ENCODE results near the gene SLC25A26.

GRCh38 chr3:66427951-66428474, 207.2 kb downstream of the SLC25A26 start:
- TF ChIP-seq CTCF (IDR thresholded peaks at IDR 0.05): no peak
- no peak for TF ChIP-seq POLR2A (IDR thresholded peaks at IDR 0.05)
- TF ChIP-seq POLR2AphosphoS5 (IDR thresholded peaks at IDR 0.05): no peak
- no peak for TF ChIP-seq EP300 (IDR thresholded peaks at IDR 0.05)

All from sigmoid colon (tissue), 4 donors.